Left lung (tissue), 10 donors: Measurements from ENCODE around the gene RPTOR. TPM values are rescaled to one million over a fixed set of nuclear protein-coding genes. Genes with fewer than 3 reads are reported as not detected.

Source experiments
- ATAC-seq: fragments of 200-7000 bp; cut with Tn5 transposase; one replicate; pipeline ENCODE4 v1.9.1; 2020; ENCODE audit warnings: moderate library complexity
- DNase-seq, 4 donors: peaks; one replicate each; pipeline ENCODE4 v3.0.0-alpha.2; 2013 to 2020
- H3K27ac ChIP-seq, 2 donors: fragments of 200-600 bp; sonication (generic) in 1 of 2; one replicate each; pipeline versions ENCODE4 v1.5.0 to v1.8.0; 2020 to 2021
- H3K27me3 ChIP-seq, 2 donors: fragments of 200-600 bp; sonication (generic) in 1 of 2; one replicate each; pipeline versions ENCODE4 v1.5.0 to v1.8.0; 2020 to 2021
- H3K36me3 ChIP-seq, 2 donors: fragments of 200-600 bp; sonication (generic) in 1 of 2; one replicate each; pipeline versions ENCODE4 v1.5.0 to v1.8.0; 2020 to 2021
- H3K4me1 ChIP-seq, 2 donors: fragments of 200-600 bp; one replicate each; pipeline ENCODE4 v1.8.0; 2021
- H3K4me3 ChIP-seq, 2 donors: fragments of 200-600 bp; sonication (generic) in 1 of 2; one replicate each; pipeline versions ENCODE4 v1.5.0 to v1.8.0; 2020 to 2021; ENCODE audit warnings: mild to moderate bottlenecking in 1 of 2
- H3K9me3 ChIP-seq, 2 donors: fragments of 200-600 bp; sonication (generic) in 1 of 2; one replicate each; pipeline versions ENCODE4 v1.5.0 to v1.8.0; 2020 to 2021
- CTCF ChIP-seq, 2 donors: fragments of 200-600 bp; sonication (generic) in 1 of 2; IDR thresholded peaks; one replicate each; pipeline versions ENCODE4 v1.5.0 to v1.8.0; 2021; ENCODE audit warnings: antibody characterized with exemption in 2 of 2
- intact Hi-C, 2 donors: fragments of 100-400 bp; cut with DNase I; formaldehyde crosslinking; loops; one replicate each; pipeline versions ENCODE4 v1.11.2 to v1.14.2; 2022
- polyA plus RNA-seq, 6 donors: library from polyadenylated mRNA; unstranded; fragments of 120-200 nt; gene quantifications; one replicate each; pipeline ENCODE4 v1.2.1, GENCODE V29; 2013; ENCODE audit not compliant: insufficient read length in 6 of 6
- total RNA-seq, 2 donors: library from RNA; stranded (reverse); fragmentation: NEBNext Ultra II Directional; extraction: Animal tissue kit (Norgen Biotek cat#: 25700); gene quantifications; one replicate each; pipeline ENCODE4 v1.2.1, GENCODE V29; 2021
- donor health status: DM: no; HTN: yes; CAD: no.
- donor health status: DM: no; HTN: no; CAD: no.

RPTOR gene
- total and polyA plus RNA-seq, 8 donors: 14.2 to 39.2 (median 20.7) TPM

- H3K27ac ChIP-seq: peak overlapping the region; percentile 49 to 50
- peak; percentile 69 for ATAC-seq
- no peaks in the 10 kb centered on the region for H3K9me3 ChIP-seq
- no peak overlapping the region for H3K4me3 ChIP-seq
- no peak for DNase-seq
- H3K27me3 ChIP-seq: no peaks in the 10 kb centered on the region
- H3K4me1 ChIP-seq: peaks cover 3 to 9% of the 10 kb centered on the region in 2 donors
- no peak for TF ChIP-seq CTCF (IDR thresholded peaks at IDR 0.05)
- intact Hi-C loops: no loop called here
- peaks cover 0 to 24% of the 10 kb centered on the region in 2 donors for H3K36me3 ChIP-seq
These were observed 206.7 kb downstream of the RPTOR start for GRCh38 chr17:80751070-80751945.

GRCh38 chr17:80751946-80752581 is 207.4 kb downstream of the RPTOR start:
- Histone ChIP-seq H3K36me3 (peaks cover 0 to 26% of the 10 kb centered on the region in 2 donors), H3K9me3 (no peaks in the 10 kb centered on the region), H3K4me3 (no peak overlapping the region), H3K27ac (peak overlapping the region; percentile 49 to 50), H3K27me3 (no peaks in the 10 kb centered on the region), H3K4me1 (peaks cover 3 to 9% of the 10 kb centered on the region in 2 donors)
- no peak for DNase-seq
- intact Hi-C loops: no loop called here
- ATAC-seq: no peak
- no peak for TF ChIP-seq CTCF (IDR thresholded peaks at IDR 0.05)

- Histone ChIP-seq H3K4me1 (peaks cover 3 to 13% of the 10 kb centered on the region in 2 donors), H3K27ac (no peak overlapping the region), H3K27me3 (no peaks in the 10 kb centered on the region), H3K4me3 (no peak overlapping the region), H3K9me3 (no peaks in the 10 kb centered on the region), H3K36me3 (peaks cover 0 to 26% of the 10 kb centered on the region in 2 donors)
- no peak for ATAC-seq
- TF ChIP-seq CTCF (IDR thresholded peaks at IDR 0.05): no peak
- DNase-seq: peak in 1 of 4 donors; percentile 15
- intact Hi-C loops: no loop called here
These were observed 209.2 kb downstream of the RPTOR start for GRCh38 chr17:80753685-80754345.

DNA sequence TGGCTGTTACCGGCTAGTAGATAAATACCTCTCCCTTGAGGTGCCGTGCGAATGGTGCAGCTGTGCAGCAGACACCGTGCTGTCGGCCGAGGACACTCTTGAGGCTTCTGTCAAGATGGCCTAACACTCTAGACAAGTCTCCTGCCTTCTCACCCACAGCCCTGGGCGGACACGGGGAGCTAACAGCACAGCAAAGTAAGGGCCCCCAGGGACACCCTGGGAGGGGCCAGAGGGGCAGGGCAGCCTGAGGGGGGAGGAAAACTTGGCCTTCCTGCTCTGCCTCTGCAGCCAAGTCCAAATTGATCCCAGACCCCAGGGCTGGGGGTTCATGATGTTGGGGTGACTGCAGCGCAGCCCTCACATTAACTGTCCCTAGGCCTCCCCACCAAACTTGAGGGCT is 210.2 kb downstream of the RPTOR start:
- Histone ChIP-seq H3K36me3 (peaks cover 0 to 26% of the 10 kb centered on the region in 2 donors), H3K9me3 (no peaks in the 10 kb centered on the region), H3K4me1 (peaks cover 8 to 20% of the 10 kb centered on the region in 2 donors), H3K27me3 (no peaks in the 10 kb centered on the region), H3K4me3 (no peak overlapping the region), H3K27ac (no peak overlapping the region)
- TF ChIP-seq CTCF (IDR thresholded peaks at IDR 0.05): no peak
- DNase-seq: peak in 1 of 4 donors; percentile 28
- intact Hi-C loops: no loop called here
- ATAC-seq: no peak
